Karpas-422 (cell line): ENCODE data around the gene MUC6. TPM values are rescaled to one million over a fixed set of nuclear protein-coding genes. Genes with fewer than 3 reads are reported as not detected.

Experiments used
- DNase-seq: peaks from one replicate; pipeline ENCODE4 v3.0.0-alpha.2; 2015
- H2AFZ ChIP-seq: fragments of 200-600 bp; sonication (generic); 2 replicates; pipeline ENCODE4 v1.6.1; 2014; ENCODE audit warnings: antibody characterized with exemption, low read length, mixed read lengths
- H3K27ac ChIP-seq: fragments of 200-600 bp; sonication (generic); 2 replicates; pipeline ENCODE4 v1.5.1; 2014; ENCODE audit warnings: mild to moderate bottlenecking, low read length, moderate library complexity
- H3K27me3 ChIP-seq: fragments of 200-600 bp; sonication (generic); 2 replicates; pipeline ENCODE4 v1.6.1; 2014; ENCODE audit warnings: low read length, mixed read lengths
- H3K36me3 ChIP-seq: fragments of 200-600 bp; sonication (generic); 2 replicates; pipeline ENCODE4 v1.6.1; 2014; ENCODE audit warnings: low read length, mixed read lengths; ENCODE audit not compliant: insufficient read depth
- H3K4me1 ChIP-seq: fragments of 200-600 bp; sonication (generic); 2 replicates; pipeline ENCODE4 v1.6.1; 2014; ENCODE audit warnings: mild to moderate bottlenecking, low read length, mixed read lengths
- H3K4me2 ChIP-seq: fragments of 200-600 bp; sonication (generic); 2 replicates; pipeline ENCODE4 v1.6.1; 2014; ENCODE audit warnings: low read length, low read depth, mild to moderate bottlenecking; ENCODE audit not compliant: poor library complexity, severe bottlenecking
- H3K4me3 ChIP-seq: fragments of 200-600 bp; sonication (generic); 2 replicates; pipeline ENCODE4 v1.5.1; 2014; ENCODE audit warnings: mild to moderate bottlenecking, antibody characterized with exemption, low read length, mixed read lengths
- H3K79me2 ChIP-seq: fragments of 200-600 bp; sonication (generic); 2 replicates; pipeline ENCODE4 v1.6.1; 2014; ENCODE audit warnings: mild to moderate bottlenecking, low read length, mixed read lengths
- H3K9ac ChIP-seq: fragments of 200-600 bp; sonication (generic); 2 replicates; pipeline ENCODE4 v1.6.0; 2014; ENCODE audit warnings: low read length
- H3K9me2 ChIP-seq: fragments of 200-600 bp; sonication (generic), shearing (Covaris generic); replicated peaks from 2 replicates; pipeline ENCODE4 v1.6.0; 2014; ENCODE audit warnings: mild to moderate bottlenecking, low read length, moderate library complexity; ENCODE audit not compliant: insufficient read depth
- H3K9me3 ChIP-seq: fragments of 300-700, 200-600 bp; sonication (generic); 2 replicates; pipeline ENCODE4 v1.6.1; 2014; ENCODE audit warnings: low read length, mixed read lengths
- H4K20me1 ChIP-seq: fragments of 200-600 bp; sonication (generic); 2 replicates; pipeline ENCODE4 v1.6.1; 2014; ENCODE audit warnings: mild to moderate bottlenecking, antibody characterized with exemption, low read length, low read depth; ENCODE audit not compliant: insufficient read depth
- total RNA-seq: library from RNA; depleted of rRNA; stranded (reverse); fragments of >200 nt; shearing (Covaris generic); gene quantifications from 2 replicates; pipeline ENCODE4 v1.2.3, GENCODE V29; 2014; ENCODE audit warnings: low replicate concordance

The MUC6 gene
- total RNA-seq, 1 experiment from 2014 or later = not detected

DNA sequence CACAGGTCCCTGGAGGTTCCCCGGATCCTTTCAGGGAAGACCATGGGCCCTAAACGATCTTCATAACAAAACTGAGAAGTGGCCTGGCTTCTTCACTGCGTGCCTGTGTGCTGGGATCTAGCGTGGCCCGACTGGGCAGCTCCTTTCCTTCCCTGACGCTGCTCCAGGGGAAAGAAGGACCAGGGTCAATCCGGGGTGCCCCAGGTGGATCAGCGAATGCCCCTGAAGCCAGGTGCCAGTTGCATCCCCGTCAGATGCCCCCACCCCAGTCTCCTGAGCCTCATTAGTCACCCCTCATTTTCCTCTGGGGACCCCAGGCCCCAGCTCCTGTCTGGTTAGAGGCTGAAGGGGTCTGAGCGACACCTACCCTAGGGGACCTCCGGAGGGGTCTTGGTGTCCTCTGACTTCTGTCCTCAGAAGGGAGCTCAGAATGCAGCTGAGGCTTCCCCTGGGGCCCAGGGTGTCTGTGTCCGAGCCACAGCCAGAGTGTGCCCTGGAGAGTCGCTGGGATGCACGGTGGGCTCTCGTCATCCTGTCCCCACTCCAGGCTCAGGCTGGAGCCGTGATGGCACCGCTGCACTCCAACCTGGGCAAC lies 18.7 kb upstream of the MUC6 start:
- Histone ChIP-seq H2AFZ (no peak overlapping the region), H4K20me1 (no peaks in the 10 kb centered on the region), H3K4me2 (no peak overlapping the region), H3K9ac (no peak overlapping the region), H3K4me1 (no peaks in the 10 kb centered on the region), H3K9me2 (no peaks in the 10 kb centered on the region), H3K4me3 (no peak overlapping the region), H3K79me2 (no peaks in the 10 kb centered on the region), H3K27ac (no peak overlapping the region), H3K27me3 (no peaks in the 10 kb centered on the region), H3K36me3 (no peaks in the 10 kb centered on the region), H3K9me3 (no peaks in the 10 kb centered on the region)
- no peak for DNase-seq

DNA sequence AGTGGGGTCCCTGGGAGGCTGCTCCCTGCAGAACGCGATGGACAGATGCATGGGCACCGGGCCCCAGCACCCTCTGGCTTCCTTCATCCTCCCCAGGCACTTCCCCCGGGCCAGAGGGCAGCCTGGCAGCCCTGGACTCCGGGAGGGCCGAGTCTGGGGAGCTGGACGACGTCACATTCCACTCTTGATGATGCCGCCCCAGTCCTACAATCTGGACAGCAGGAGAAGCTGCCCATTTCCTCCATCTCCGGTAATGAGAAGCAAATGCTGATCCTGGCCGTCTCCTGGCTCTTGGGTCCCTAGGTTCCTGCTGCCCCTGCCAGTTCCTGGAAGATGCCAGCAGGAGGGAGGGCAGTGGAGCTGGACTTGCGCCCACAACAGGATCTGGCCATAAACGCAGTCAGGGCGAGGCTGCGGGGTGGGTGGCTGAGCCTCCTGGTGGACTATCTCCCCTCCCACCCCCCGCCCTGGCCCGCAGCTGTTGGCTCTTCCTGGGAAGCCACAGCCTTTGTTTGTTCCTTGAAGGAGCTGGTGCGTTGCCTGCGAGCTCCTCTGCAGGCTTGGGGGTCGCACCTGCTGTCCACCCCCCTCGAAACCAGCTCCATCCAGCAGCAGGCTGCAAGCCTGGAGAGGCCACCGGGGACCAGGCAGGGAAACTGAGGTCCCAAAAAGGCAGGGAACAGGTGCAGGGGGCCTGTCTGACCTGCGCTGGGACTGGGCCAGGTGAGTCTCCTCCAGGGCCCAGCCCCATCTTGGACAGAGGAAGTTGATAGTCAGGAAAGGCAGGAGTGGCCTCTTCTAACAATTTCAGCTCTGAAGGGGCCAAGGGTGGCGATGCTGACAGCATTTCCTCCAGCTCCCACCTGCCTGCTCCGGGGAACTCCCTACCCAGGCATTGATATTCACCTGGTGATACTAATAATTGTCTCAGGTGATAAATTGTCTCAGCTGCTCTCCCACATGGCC lies 17.9 kb upstream of the MUC6 start:
- DNase-seq = no peak
- Histone ChIP-seq H3K9me3 (no peaks in the 10 kb centered on the region), H4K20me1 (no peaks in the 10 kb centered on the region), H3K9ac (no peak overlapping the region), H3K27me3 (no peaks in the 10 kb centered on the region), H3K79me2 (no peaks in the 10 kb centered on the region), H3K9me2 (no peaks in the 10 kb centered on the region), H3K4me2 (no peak overlapping the region), H3K27ac (no peak overlapping the region), H3K4me3 (no peak overlapping the region), H3K36me3 (no peaks in the 10 kb centered on the region), H2AFZ (no peak overlapping the region), H3K4me1 (no peaks in the 10 kb centered on the region)

- Histone ChIP-seq H3K36me3 (no peaks in the 10 kb centered on the region), H3K4me2 (no peak overlapping the region), H3K9me2 (no peaks in the 10 kb centered on the region), H2AFZ (no peak overlapping the region), H4K20me1 (no peaks in the 10 kb centered on the region), H3K27ac (no peak overlapping the region), H3K27me3 (no peaks in the 10 kb centered on the region), H3K4me1 (no peaks in the 10 kb centered on the region), H3K9me3 (no peaks in the 10 kb centered on the region), H3K4me3 (no peak overlapping the region), H3K79me2 (no peaks in the 10 kb centered on the region), H3K9ac (no peak overlapping the region)
- DNase-seq = no peak
Observed at GRCh38 chr11:1053121-1053901, 16.8 kb upstream of the MUC6 start.

DNA sequence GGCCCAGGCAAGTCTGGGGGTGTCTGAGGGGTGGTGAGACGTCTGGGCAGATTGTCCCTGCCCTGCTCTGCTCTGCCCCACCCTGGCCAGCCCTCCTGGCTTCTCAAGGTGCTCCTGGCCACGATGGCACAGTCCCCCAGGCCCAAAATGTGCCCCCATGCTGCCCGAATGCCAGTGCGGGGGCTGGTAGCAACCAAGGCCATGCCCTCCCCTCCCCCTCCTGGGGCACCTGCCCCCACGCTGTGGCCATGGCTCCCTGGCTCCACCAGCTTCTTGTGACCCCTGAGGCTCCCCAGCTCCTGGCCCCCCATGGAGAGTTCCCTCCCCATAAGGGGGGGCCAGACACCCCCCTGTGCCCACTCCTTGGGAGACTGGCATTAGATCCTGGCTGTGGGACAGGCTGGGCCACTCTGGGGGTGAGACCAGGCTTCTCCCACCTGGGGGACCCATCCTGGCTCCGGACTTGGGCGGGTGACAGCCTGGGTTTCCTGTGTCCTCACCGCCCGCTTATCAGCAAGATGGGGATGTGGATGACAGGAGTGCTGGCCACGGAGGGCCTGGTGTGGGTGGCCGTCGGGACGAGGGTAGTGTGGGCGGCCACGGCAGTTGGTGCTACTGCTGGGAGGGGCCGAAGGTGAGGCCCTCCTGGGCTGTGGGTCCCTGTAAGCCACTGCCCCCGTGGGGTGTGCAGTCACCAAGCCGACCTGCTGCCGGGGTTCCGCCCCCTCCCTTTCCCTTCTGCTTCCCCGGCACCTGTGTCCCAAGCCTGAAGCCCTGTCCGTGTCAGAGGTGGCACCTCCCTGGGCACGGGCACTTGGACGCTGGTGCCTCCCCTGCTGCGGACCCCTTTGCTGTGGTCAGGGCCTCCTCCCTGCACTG lies 15.9 kb upstream of the MUC6 start:
- Histone ChIP-seq H3K27ac (no peak overlapping the region), H4K20me1 (no peaks in the 10 kb centered on the region), H3K4me2 (no peak overlapping the region), H3K36me3 (no peaks in the 10 kb centered on the region), H3K4me3 (no peak overlapping the region), H3K9ac (no peak overlapping the region), H3K4me1 (no peaks in the 10 kb centered on the region), H3K9me2 (no peaks in the 10 kb centered on the region), H3K9me3 (no peaks in the 10 kb centered on the region), H2AFZ (no peak overlapping the region), H3K27me3 (no peaks in the 10 kb centered on the region), H3K79me2 (no peaks in the 10 kb centered on the region)
- DNase-seq = no peak

DNA sequence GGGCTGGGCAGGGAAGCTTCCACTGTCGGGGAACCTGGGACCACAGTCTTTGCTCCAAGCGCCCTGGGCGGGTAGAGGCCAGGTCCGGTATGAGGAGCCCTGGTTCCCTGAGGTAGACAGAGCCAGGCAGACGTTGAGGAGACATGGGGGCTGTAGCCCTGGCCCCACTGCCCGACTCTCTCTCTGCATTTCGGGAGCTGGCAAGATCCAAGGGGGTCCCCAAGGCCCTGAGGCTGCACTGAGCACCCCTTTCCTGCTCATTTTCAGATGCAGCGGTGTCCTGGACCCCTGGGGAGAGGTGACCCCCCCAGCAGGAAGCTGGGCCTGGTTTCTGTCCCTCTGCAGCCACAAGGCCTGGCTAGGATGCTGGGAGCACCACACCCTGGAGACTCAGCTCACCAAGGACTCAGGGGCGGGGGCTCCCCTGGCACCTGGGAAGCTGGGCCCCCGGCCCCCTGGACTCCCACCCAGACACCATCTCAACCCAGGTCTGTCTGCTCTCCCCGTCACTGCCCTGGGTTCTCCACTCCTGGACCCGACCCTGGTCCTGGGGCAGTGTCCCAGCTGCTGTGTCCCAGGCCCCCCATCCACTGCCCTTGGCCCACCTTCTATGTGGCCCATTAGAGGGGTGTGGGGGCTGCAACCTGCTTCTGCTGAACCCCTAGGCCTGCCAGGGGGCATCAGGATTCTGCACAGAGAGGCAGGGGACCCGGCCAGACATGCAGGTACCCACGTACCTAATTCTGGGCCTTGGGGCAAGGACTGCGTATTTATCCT lies 15.0 kb upstream of the MUC6 start:
- Histone ChIP-seq H3K9ac (no peak overlapping the region), H3K4me2 (no peak overlapping the region), H3K4me1 (no peaks in the 10 kb centered on the region), H3K27ac (no peak overlapping the region), H4K20me1 (no peaks in the 10 kb centered on the region), H3K4me3 (no peak overlapping the region), H3K9me3 (no peaks in the 10 kb centered on the region), H3K79me2 (no peaks in the 10 kb centered on the region), H3K27me3 (no peaks in the 10 kb centered on the region), H3K9me2 (no peaks in the 10 kb centered on the region), H3K36me3 (no peaks in the 10 kb centered on the region), H2AFZ (no peak overlapping the region)
- no peak for DNase-seq

- H3K4me2 ChIP-seq = no peak overlapping the region
- H3K9ac ChIP-seq = no peak overlapping the region
- no peaks in the 10 kb centered on the region for H4K20me1 ChIP-seq
- H3K4me1 ChIP-seq = no peaks in the 10 kb centered on the region
- peak; percentile 92 for DNase-seq
- H3K27ac ChIP-seq = no peak overlapping the region
- H3K27me3 ChIP-seq = no peaks in the 10 kb centered on the region
- no peaks in the 10 kb centered on the region for H3K36me3 ChIP-seq
- no peaks in the 10 kb centered on the region for H3K9me2 ChIP-seq
- H2AFZ ChIP-seq = no peak overlapping the region
- no peaks in the 10 kb centered on the region for H3K79me2 ChIP-seq
- H3K9me3 ChIP-seq = no peaks in the 10 kb centered on the region
- no peak overlapping the region for H3K4me3 ChIP-seq
Observed at GRCh38 chr11:1050581-1051355, 14.2 kb upstream of the MUC6 start.
